CD4-positive, alpha-beta T cell treated with Interleukin-6 for 4 hours (primary cell): ENCODE results near the gene NETO2.
"Not testable (repeated sequence)": the region's sequence is repeated elsewhere in the genome, so short reads cannot be mapped to it uniquely, and the experiment has no call there.

ENCODE experiments used
- DNase-seq: peaks from one replicate; pipeline ENCODE4 v3.0.0-alpha.2; 2020; ENCODE audit warnings: mixed read lengths

Gene NETO2

GRCh38 chr16:47132308-47132707 is 11.4 kb downstream of the NETO2 start:
- DNase-seq, result no peak

DNA sequence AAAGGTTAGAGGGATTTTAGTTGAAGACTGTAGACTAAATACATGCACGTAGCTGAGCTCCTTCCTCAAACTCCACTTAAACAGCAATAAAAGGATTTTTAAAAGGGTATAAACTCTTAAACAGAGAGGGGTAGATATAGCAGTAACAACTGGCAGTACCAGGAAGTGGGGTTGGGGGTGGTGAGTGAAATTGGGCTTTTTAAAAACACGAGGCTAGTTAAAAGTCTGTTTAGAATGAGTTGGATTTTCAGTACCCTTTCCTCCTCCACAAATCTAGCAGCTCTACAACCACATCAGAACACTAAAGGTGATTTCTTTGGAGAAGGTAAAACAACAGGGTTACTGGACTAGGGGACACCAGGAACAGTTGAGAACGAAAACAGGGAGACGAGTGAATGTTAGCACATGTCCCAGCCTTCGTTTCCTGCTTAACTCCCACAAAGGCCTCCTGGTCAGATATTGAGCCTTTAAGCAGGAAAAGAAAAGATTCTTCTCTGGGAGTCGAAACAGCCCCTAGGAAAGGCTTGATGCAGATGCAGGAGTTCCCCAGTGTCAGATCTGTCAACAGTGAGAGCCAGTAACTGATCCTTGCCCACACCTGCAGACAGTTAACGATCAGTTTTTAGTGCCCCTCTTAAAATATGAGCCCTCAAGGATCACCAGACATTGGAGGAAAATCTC is 13.8 kb downstream of the NETO2 start:
- DNase-seq, result no peak

DNA sequence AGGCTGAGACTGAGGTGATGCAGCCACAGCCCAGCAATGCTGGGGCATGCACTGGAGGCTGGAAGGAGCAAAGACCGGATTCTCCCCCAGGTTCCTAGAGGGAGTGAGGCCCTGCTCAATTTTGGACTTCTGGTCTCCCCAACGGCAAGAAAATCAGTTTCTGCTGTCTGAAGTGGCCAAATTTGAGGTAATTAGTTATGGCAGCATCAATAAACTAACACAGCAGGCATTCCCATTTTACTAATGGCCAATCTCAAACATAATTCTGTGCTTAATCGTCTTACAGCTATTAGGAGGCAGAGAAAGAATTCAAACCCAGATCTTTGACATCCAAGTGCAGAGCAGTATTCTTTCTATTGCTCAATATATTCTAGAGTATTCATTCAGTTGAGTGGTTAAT is 16.2 kb downstream of the NETO2 start:
- DNase-seq, result no peak

GRCh38 chr16:47125757-47126156 is 18.0 kb downstream of the NETO2 start:
- DNase-seq, result no peak

DNA sequence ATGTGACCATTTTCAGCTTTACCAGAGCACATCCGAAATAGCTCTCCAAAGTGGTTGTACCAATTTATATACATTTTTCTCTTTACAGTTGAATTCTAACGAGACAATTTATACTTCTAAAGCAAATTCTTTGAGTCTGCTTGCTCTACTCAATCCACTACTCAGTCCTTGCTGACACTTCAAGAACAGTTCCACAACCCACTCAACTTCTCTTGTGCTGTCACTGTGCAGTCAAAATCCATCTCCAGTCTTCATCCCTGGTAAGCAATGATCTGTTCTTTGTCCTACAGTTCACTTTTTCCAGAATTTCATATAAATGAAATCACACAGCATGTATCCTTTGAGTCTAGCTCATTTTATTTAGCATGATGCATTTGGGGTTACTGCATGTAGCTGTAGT is 30.6 kb downstream of the NETO2 start:
- no peak for DNase-seq

GRCh38 chr16:47110939-47111338 is 32.8 kb downstream of the NETO2 start:
- DNase-seq, result no peak

GRCh38 chr16:47109361-47109760 is 34.4 kb downstream of the NETO2 start:
- no peak for DNase-seq

DNA sequence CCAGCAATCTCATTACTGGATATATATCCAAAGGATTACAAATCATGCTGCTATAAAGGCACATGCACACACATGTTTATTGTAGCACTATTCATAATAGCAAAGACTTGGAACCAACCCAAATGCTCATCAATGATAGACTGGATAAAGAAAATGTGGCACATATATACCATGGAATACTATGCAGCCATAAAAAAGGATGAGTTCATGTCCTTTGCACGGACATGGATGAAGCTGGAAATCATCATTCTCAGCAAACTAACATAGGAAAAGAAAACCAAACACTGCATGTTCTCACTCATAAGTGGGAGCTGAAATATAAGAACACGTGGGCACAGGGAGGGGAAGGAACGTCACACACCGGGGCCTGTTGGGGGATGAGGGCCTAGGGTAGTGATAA is 40.8 kb downstream of the NETO2 start:
- DNase-seq, result not testable (repeated sequence)

DNA sequence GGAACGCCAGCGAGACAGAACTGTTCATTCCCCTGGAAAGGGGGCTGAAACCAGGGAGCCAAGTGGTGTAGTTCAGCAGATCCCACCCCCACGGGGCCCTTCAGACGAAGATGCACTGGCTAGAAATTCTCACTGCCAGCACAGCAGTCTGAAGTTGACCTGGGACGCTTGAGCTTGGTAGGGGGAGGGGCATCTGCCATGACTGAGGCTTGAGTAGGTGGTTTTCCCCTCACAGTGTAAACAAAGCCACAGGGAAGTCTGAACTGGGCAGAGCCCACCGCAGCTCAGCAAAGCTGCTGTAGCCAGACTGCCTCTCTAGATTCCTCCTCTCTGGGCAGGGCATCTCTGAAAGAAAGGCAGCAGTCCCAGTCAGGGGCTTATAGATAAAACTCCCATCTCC is 46.6 kb downstream of the NETO2 start:
- DNase-seq, result not testable (repeated sequence)

DNA sequence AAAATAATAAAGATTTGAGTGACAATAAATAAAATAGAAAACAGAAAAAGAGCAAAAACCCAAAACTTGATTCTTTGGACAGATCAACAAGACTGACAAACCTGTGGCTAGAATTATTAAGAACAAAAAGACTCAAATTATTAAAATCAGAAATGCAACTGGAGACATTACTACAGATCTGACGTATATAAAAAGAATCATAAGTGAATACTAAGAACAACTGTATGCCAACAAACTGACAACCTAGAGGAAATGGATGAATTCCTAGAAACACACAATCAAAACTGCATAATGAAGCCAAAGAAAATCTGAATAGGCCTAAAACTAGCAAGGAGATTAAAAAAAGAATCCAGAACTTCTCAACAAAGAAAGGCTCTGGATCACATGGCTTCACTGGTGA is 47.4 kb downstream of the NETO2 start:
- no peak for DNase-seq

GRCh38 chr16:47084198-47084597 is 59.5 kb downstream of the NETO2 start:
- DNase-seq, result no peak

DNA sequence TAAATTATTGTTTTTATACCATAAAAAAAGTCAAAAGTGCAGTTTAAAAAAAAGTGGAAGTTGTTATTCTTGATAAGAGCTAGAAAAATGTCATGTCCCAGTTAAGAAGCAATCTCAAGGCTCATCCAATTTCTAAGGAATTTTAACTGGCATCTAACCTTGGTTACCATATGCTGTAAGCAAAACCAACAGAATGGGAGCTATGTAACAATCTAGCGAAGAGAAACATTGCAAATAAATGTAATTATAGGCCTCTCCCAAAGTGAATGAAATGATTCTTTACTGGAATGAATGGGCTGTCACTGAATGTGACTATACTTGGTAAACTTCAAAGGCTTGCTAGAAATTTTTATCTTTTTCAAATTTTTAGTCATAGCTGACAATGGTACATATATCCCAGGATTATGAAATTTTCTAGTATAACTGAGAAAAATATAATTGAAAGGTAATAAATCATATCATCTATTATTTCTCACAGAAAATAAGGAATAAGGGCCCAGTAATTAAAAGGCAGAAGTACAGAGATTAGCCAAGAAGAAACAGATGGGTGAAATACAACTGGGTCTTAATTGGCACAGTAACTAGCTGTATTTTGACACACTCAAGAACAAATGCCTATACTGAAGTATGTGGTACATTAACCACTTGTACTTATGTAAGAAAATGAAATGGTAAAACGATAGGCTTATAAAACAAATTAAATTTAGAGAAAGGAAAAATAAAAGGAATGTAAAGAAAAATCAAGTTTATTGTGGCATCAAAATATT is 61.5 kb downstream of the NETO2 start:
- no peak for DNase-seq

DNA sequence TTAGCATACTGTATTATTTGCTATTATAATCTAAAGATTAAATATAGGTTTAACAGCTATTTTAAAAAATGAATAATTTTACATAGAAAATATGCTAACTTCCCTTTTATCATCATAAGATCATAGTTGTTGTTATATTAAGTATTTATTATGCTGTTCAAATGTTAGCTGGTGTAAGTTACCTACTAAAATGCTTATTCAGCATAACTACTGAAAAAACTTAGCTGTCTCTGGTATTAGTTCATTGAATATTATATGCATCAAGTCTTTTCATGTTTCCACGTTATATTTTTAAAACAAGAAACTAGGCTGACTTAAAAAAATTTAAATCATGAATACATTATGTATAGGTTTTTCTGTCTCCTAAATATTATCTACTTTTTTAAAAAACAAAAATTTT is 62.6 kb downstream of the NETO2 start:
- DNase-seq, result no peak

DNA sequence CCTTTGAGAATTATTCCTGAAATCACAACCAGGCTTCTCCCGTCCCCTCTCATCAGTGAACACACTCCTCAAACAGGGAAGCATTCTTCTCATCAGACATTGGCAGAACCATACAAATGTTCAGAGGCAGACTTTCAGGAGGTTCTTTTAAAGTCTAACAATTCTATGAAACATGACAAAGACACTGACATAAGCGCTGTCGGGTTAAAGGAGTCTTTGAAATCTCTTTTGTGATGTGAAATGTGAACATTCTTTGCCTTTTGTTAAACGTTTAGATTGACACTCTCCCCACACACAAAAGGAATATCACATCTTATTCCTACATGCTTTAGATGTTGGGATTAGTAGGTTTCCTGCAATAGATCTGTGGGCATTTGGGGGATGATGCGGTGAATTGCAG is 63.9 kb downstream of the NETO2 start:
- no peak for DNase-seq

- DNase-seq, result no peak
Observed at GRCh38 chr16:47073223-47074155, 70.3 kb downstream of the NETO2 start.

GRCh38 chr16:47072158-47072557 is 71.6 kb downstream of the NETO2 start:
- DNase-seq, result no peak

DNA sequence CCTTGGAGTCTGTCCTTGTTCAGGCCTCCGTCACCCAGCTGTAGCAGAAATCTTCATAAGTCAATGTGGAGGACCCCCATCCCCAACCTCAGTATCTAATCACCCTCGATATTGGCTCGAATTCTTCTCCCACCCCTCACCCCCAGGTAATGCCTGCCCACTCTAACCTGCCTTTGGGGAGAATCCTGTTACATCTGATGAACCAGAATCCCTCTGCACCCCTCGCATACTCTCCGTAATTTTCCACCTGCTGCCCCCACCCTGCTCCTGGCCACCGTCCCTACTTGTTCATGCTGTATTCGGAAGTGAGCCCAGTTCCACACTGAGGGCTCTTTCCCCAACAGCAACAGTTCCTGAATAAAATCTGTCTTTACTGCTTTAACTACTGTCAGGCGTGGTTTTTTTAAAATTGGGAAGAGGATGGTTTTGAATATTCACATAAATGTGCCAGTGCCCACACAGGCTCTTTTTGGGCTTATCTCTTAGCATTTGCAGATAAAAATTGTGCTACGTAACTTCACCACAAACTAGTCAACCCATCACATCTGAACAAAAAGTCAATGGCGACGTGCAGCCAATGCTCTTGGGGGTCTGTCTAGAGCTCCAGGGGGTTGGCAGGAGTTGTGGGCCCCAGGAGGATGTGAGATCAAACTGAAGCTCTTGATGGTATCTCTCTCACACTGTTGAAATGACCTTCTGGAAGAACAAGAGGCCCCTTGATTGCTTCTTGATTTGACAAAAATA is 73.7 kb downstream of the NETO2 start:
- no peak for DNase-seq

GRCh38 chr16:47069313-47069712 is 74.4 kb downstream of the NETO2 start:
- no peak for DNase-seq

GRCh38 chr16:47067203-47067602 is 76.5 kb downstream of the NETO2 start:
- no peak for DNase-seq

GRCh38 chr16:47065766-47066688 is 77.7 kb downstream of the NETO2 start:
- DNase-seq, result no peak

DNA sequence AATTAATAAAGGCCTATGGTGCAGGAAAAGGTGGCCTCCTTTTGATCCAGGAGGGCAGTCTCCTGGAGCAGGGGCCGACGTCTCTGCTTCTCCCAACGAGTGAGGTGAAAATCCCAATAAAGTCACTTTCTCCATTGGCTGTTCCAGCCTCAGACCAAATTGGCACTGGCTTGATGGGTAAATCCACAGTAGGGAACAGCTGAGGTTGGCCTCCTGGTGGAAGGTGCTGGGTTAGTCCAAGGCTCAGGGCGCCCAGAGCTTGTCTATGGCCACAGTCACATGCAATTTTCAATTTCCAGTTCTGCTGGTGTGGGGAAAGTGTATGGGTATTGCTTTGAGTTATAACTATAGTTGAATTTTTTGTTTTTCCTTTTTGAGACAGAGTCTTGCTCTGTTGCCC is 79.0 kb downstream of the NETO2 start:
- DNase-seq, result no peak
